Endothelial cell (in vitro differentiated cells): ENCODE measurements around the gene PAF1. TPM values are rescaled to one million over a fixed set of nuclear protein-coding genes. Genes with fewer than 3 reads are reported as not detected.

ENCODE experiments used
- DNase-seq: peaks from one replicate; pipeline ENCODE4 v3.0.0; 2021; ENCODE audit warnings: low spot score
- H3K27ac Mint-ChIP-seq: one replicate; pipeline ENCODE4 v1.8.0; 2021; ENCODE audit warnings: mixed read lengths, inconsistent platforms; ENCODE audit not compliant: unreplicated experiment
- H3K27me3 Mint-ChIP-seq: one replicate; pipeline ENCODE4 v1.8.0; 2021; ENCODE audit warnings: mild to moderate bottlenecking, moderate library complexity, mixed read lengths, inconsistent platforms; ENCODE audit not compliant: unreplicated experiment
- H3K36me3 Mint-ChIP-seq: one replicate; pipeline ENCODE4 v1.8.0; 2021; ENCODE audit warnings: mild to moderate bottlenecking, low read depth, mixed read lengths, inconsistent platforms; ENCODE audit not compliant: unreplicated experiment
- H3K4me1 Mint-ChIP-seq: one replicate; pipeline ENCODE4 v1.8.0; 2021; ENCODE audit warnings: mild to moderate bottlenecking, mixed read lengths, inconsistent platforms; ENCODE audit not compliant: unreplicated experiment
- H3K4me3 Mint-ChIP-seq: one replicate; pipeline ENCODE4 v1.8.0; 2021; ENCODE audit warnings: mild to moderate bottlenecking, mixed read lengths, inconsistent platforms; ENCODE audit not compliant: unreplicated experiment
- H3K9me3 Mint-ChIP-seq: one replicate; pipeline ENCODE4 v1.8.0; 2021; ENCODE audit warnings: mixed read lengths, inconsistent platforms; ENCODE audit not compliant: unreplicated experiment
- total RNA-seq: library from RNA; stranded (reverse); fragmentation: NEBNext Ultra II Directional; extraction: Animal tissue kit (Norgen Biotek cat#: 25700); gene quantifications from one replicate; pipeline ENCODE4 v1.2.1, GENCODE V29; 2021; ENCODE audit not compliant: unreplicated experiment
- TF ChIP-seq, protein P1 (sequence below): fragments of 200-600 bp; sonication (generic); IDR thresholded peaks from one replicate; pipeline ENCODE4 v1.5.0; 2021; ENCODE audit warnings: antibody characterized with exemption; ENCODE audit not compliant: unreplicated experiment

PAF1 gene
- total RNA-seq, 1 donor from 2014 or later: 31.7 TPM

DNA sequence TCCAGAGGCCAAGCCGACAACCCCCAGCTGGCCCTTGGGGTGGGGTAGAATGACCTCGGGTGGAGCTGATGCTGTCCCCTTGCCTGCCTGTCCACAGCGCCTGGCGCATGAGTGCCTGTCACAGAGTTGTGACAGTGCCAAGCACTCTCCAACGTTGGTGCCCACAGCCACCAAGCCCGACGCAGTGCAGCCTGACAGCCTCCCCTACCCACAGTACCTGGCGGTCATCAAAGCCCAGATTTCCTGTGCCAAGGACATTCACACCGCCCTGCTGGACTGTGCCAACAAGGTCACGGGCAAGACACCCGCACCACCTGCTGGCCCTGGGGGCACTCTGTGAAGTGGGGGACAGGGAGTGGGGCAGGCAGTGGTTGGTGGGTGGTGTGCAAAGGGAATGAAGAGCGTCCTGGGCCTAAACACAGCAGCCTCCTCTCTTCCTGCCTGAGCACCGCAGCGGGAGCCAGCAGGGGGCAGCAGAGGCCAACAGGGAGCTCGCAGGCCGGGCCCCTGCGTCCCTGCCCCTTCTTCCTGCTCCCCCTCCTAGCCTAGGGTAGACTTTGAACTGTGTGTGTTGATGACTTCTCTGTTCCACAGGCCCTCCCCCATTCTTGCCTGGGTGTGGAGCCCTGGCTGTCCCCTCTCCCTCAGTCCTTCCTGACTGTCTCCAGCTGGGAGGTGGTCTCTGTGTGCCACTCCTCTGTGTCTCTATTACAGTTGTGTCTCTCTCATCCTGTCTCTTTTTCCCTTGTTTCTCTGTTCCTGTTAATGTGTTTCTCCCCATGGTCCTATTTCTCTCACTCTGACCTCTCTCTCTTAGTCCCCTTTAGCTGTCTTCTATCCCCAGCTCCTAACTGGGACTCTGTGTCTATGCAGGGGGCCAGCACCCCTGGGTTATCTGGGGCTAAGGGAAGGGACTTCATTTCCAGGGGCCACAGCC is 6.7 kb upstream of the PAF1 start:
- Mint-ChIP-seq H3K36me3 (peaks cover 13% of the 10 kb centered on the region), H3K9me3 (no peaks in the 10 kb centered on the region), H3K4me3 (peak overlapping the region; percentile 38), H3K4me1 (peaks cover 20% of the 10 kb centered on the region), H3K27me3 (peaks cover 21% of the 10 kb centered on the region), H3K27ac (peak overlapping the region; percentile 89)
- TF ChIP-seq, protein P1, sequence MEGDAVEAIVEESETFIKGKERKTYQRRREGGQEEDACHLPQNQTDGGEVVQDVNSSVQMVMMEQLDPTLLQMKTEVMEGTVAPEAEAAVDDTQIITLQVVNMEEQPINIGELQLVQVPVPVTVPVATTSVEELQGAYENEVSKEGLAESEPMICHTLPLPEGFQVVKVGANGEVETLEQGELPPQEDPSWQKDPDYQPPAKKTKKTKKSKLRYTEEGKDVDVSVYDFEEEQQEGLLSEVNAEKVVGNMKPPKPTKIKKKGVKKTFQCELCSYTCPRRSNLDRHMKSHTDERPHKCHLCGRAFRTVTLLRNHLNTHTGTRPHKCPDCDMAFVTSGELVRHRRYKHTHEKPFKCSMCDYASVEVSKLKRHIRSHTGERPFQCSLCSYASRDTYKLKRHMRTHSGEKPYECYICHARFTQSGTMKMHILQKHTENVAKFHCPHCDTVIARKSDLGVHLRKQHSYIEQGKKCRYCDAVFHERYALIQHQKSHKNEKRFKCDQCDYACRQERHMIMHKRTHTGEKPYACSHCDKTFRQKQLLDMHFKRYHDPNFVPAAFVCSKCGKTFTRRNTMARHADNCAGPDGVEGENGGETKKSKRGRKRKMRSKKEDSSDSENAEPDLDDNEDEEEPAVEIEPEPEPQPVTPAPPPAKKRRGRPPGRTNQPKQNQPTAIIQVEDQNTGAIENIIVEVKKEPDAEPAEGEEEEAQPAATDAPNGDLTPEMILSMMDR: peak; percentile 76
- peak; percentile 94 for DNase-seq

DNA sequence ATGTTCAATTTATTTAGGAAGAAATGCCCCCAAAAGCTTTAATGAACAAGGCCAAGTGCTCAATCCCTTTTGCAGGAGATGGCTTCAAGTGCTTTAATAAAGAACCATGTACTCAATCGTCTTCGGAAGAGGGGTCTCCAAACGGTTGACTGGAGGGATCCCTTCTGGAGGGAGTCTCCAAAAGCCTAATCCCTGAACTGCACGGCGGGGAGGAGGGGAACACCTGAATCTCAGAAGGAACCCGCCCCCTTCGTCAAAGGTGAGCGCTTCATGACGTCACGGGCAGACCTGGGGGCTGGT is 505 bp downstream of the PAF1 start:
- H3K4me1 Mint-ChIP-seq: peaks cover 19% of the 10 kb centered on the region
- H3K4me3 Mint-ChIP-seq: peak overlapping the region; percentile 98
- no peaks in the 10 kb centered on the region for H3K9me3 Mint-ChIP-seq
- TF ChIP-seq, protein P1: no peak
- peaks cover 13% of the 10 kb centered on the region for H3K27me3 Mint-ChIP-seq
- peak overlapping the region; percentile 93 for H3K27ac Mint-ChIP-seq
- DNase-seq: no peak
- H3K36me3 Mint-ChIP-seq: peaks cover 38% of the 10 kb centered on the region

DNA sequence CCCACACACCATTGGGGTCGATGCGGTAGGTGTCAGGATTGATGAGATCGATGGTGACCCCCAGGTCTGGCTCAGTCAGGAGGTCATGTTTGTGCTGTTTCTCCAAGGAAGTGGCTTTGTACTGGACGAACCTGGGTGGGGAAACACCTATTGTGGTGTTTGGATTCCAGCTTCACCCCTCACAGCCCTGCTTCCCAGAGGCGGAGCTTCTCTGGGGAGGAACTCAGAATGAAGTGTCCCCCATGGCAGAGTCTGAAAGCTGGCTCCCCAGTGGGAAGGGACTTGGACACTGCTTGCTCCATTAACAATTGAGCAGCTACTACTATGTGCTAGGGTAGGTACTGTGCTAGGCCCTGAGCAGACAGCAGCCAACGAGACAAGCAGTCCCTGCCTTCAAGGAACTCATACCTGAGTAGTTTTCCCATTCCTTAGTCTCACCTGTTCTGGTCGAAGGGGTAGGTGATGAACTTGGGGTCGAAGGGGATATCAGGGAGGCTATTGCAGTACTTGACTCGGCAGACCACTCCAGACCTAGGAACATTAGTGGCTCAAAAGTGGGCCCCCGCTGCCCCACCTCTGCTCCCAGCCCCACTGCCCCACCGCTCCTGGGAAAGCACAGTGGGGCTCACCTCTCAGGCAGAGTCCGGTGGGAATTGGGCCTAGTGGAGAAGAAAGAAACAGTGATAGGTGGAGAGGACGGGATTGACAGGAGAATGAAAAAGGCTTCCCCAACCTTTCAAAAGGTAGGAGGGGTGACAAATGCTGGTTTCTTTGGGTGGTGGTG is 1.1 kb downstream of the PAF1 start:
- DNase-seq: no peak
- peaks cover 13% of the 10 kb centered on the region for H3K27me3 Mint-ChIP-seq
- H3K9me3 Mint-ChIP-seq: no peaks in the 10 kb centered on the region
- H3K36me3 Mint-ChIP-seq: peaks cover 33% of the 10 kb centered on the region
- H3K27ac Mint-ChIP-seq: peak overlapping the region; percentile 93
- TF ChIP-seq, protein P1: no peak
- H3K4me3 Mint-ChIP-seq: peak overlapping the region; percentile 98
- H3K4me1 Mint-ChIP-seq: peaks cover 19% of the 10 kb centered on the region

DNA sequence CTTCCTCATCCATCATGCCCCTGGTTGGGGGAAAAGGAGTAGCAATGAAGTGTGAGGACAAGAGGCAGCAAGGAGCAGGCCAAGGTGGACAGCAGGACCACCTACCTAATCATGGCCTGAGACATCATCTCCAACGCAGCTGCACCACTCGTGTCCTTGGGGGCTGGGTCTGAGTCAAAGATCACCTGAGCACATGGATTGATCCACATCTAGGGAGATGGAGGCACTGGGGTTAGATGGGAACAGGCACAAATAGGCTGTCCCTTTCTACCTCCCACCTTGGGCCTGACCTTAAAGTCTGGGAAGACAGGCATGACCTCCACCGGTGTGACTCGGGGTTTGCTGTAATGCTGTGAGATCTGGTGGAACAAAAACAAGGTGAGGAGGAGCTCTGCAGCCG is 2.2 kb downstream of the PAF1 start:
- no peak for DNase-seq
- Mint-ChIP-seq H3K27me3 (peaks cover 11% of the 10 kb centered on the region), H3K27ac (peak overlapping the region; percentile 61), H3K9me3 (no peaks in the 10 kb centered on the region), H3K4me1 (peaks cover 19% of the 10 kb centered on the region), H3K36me3 (peaks cover 37% of the 10 kb centered on the region), H3K4me3 (peak overlapping the region; percentile 70)
- TF ChIP-seq, protein P1: no peak
